ENCODE measurements around the gene PPP4C. TPM values are rescaled to one million over a fixed set of nuclear protein-coding genes. Genes with fewer than 3 reads are reported as not detected.

PPP4C gene
- total and polyA plus RNA-seq, 2 donors from 2014 or later, result 78.8 to 107 TPM

DNA sequence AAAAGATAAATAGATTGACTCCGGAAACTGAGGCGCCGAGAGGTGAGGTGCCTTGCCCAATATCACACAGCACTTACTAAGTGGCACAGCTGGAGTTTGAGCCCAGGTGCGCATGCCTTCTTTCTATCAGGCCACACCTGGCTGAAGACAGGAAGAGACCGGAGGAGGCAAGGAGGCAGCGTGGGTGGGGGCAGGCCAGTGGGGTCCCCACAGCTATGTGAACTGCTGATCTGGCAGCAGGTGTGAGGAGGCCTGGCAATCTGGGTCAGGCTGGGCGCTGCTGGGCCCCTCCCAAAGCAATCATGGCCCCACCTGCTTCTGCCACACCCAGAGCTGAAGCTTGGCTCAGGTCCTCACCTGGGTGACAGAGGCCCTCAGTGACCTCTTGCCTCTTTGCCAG, 39.4 kb downstream of the PPP4C start:
- intact Hi-C loops (cut with DNase I), result no loop called here
- Histone ChIP-seq H3K27me3 (ENCODE audit: control insufficient read depth, insufficient read depth, low read length) (no peaks in the 10 kb centered on the region), H3K9ac (ENCODE audit: low read length in 3 of 3) (no peak overlapping the region), H3K9me3 (ENCODE audit: control insufficient read depth in 2 of 3, insufficient read depth in 1 of 3, low read length in 3 of 3) (no peaks in the 10 kb centered on the region), H3K4me1 (ENCODE audit: control insufficient read depth in 2 of 3, insufficient read depth in 2 of 3, low read depth in 1 of 3, low read length in 3 of 3) (peaks cover 0 to 9% (median 0%) of the 10 kb centered on the region in 3 donors), H3K36me3 (ENCODE audit: control insufficient read depth in 2 of 3, insufficient read depth in 3 of 3, low read length in 3 of 3) (peaks cover 7 to 26% (median 12%) of the 10 kb centered on the region in 3 donors), H3K4me3 (ENCODE audit: low read length in 3 of 3) (no peak overlapping the region), H3K27ac (ENCODE audit: low read depth in 2 of 2, low read length in 2 of 2) (no peak overlapping the region)
- TF ChIP-seq, protein P1, sequence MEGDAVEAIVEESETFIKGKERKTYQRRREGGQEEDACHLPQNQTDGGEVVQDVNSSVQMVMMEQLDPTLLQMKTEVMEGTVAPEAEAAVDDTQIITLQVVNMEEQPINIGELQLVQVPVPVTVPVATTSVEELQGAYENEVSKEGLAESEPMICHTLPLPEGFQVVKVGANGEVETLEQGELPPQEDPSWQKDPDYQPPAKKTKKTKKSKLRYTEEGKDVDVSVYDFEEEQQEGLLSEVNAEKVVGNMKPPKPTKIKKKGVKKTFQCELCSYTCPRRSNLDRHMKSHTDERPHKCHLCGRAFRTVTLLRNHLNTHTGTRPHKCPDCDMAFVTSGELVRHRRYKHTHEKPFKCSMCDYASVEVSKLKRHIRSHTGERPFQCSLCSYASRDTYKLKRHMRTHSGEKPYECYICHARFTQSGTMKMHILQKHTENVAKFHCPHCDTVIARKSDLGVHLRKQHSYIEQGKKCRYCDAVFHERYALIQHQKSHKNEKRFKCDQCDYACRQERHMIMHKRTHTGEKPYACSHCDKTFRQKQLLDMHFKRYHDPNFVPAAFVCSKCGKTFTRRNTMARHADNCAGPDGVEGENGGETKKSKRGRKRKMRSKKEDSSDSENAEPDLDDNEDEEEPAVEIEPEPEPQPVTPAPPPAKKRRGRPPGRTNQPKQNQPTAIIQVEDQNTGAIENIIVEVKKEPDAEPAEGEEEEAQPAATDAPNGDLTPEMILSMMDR (IDR thresholded peaks at IDR 0.05; ENCODE audit: borderline replicate concordance, extremely low read depth, insufficient read depth), result no peak
- FAIRE-seq (no peak), DNase-seq (peak in 1 of 5 donors; percentile 40)

DNA sequence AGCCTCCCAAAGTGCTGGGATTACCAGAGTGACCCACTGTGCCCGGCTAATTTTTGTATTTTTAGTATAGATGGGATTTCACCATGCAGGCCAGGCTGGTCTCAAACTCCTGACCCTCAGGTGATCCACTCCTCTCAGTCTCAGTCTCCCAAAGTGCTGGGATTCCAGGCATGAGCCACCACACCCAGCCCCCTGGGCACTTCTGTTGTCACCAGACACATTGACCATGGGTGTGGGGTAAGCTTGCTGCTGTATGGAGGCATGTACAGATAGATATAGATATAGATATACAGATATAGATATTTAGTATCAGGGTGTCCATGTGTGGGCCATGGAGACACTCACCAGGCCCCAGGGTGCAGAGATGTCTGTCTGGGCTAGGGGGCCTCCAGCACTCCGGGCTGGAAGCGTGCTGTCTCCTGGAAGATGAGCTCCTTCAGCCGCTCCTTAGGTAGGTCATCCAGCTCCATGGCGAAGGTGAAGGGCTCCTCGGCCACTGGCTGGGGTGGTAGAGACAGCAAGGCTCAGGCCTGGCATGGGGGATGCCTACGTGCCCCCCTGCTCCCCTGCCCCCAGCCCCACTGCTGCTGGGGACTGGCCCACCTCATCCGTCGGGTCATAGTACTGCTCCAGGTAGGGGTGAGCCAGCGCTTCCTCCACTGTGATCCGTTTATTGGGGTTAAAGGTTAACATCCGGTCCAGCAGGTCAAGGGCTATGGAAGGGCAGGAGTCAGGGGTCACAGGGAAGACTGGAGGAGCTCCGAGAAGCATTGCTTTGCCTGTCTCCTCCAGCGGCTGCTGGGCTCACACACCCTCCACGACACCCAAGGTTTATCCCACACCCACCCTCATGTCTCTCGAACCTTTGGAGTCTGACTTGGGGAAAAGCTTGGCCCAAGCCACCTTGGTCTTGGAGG, 40.8 kb downstream of the PPP4C start:
- TF ChIP-seq, protein P1 (IDR thresholded peaks at IDR 0.05; ENCODE audit: borderline replicate concordance, extremely low read depth, insufficient read depth), result no peak
- FAIRE-seq (no peak), DNase-seq (no peak)
- Histone ChIP-seq H3K27ac (ENCODE audit: low read depth in 2 of 2, low read length in 2 of 2) (no peak overlapping the region), H3K4me3 (ENCODE audit: low read length in 3 of 3) (no peak overlapping the region), H3K9ac (ENCODE audit: low read length in 3 of 3) (no peak overlapping the region), H3K36me3 (ENCODE audit: control insufficient read depth in 2 of 3, insufficient read depth in 3 of 3, low read length in 3 of 3) (peaks cover 7 to 26% (median 12%) of the 10 kb centered on the region in 3 donors), H3K4me1 (ENCODE audit: control insufficient read depth in 2 of 3, insufficient read depth in 2 of 3, low read depth in 1 of 3, low read length in 3 of 3) (peaks cover 0 to 9% (median 0%) of the 10 kb centered on the region in 3 donors), H3K9me3 (ENCODE audit: control insufficient read depth in 2 of 3, insufficient read depth in 1 of 3, low read length in 3 of 3) (no peaks in the 10 kb centered on the region), H3K27me3 (ENCODE audit: control insufficient read depth, insufficient read depth, low read length) (no peaks in the 10 kb centered on the region)
- intact Hi-C loops (cut with DNase I), result no loop called here

DNA sequence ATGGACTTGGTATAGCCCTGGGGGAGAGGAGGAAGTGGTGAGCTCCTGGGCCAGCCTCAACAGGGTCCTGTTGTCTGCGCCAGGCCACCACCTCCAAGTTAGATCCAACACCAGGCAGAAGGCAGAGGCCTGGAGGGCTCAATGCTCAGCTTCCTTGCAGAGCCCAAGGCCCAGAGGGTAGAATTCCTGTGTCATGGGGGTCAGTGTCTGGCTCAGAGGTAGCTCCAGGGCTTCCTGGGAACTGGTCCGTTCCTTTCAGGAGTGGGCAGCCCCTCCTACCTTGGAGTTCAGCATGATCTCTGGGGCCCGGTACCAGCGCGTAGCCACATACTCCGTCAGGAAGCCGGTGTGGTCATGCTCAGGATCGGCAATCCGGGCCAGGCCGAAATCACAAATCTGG, 42.0 kb downstream of the PPP4C start:
- H3K4me1 ChIP-seq (ENCODE audit: control insufficient read depth in 2 of 3, insufficient read depth in 2 of 3, low read depth in 1 of 3, low read length in 3 of 3), result peaks cover 0 to 9% (median 0%) of the 10 kb centered on the region in 3 donors
- H3K9me3 ChIP-seq (ENCODE audit: control insufficient read depth in 2 of 3, insufficient read depth in 1 of 3, low read length in 3 of 3), result no peaks in the 10 kb centered on the region
- intact Hi-C loops (cut with DNase I), result no loop called here
- no peaks in the 10 kb centered on the region for H3K27me3 ChIP-seq (ENCODE audit: control insufficient read depth, insufficient read depth, low read length)
- TF ChIP-seq, protein P1 (IDR thresholded peaks at IDR 0.05; ENCODE audit: borderline replicate concordance, extremely low read depth, insufficient read depth), result no peak
- no peak for FAIRE-seq
- H3K9ac ChIP-seq (ENCODE audit: low read length in 3 of 3), result no peak overlapping the region
- peaks cover 7 to 26% (median 12%) of the 10 kb centered on the region in 3 donors for H3K36me3 ChIP-seq (ENCODE audit: control insufficient read depth in 2 of 3, insufficient read depth in 3 of 3, low read length in 3 of 3)
- no peak overlapping the region for H3K4me3 ChIP-seq (ENCODE audit: low read length in 3 of 3)
- DNase-seq, result no peak
- H3K27ac ChIP-seq (ENCODE audit: low read depth in 2 of 2, low read length in 2 of 2), result no peak overlapping the region

Measured in kidney (tissue), 14 donors.